Activated CD4-positive, alpha-beta T cell treated with anti-CD3 and anti-CD28 coated beads, Interleukin-10, Interleukin-2, amounts not matched to agents 100 ng/mL and 50 ng/mL, durations not matched to agents 16 hours and 8 hours (primary cell): ENCODE measurements around the gene CD163L1.
"Not testable (repeated sequence)": the region's sequence is repeated elsewhere in the genome, so short reads cannot be mapped to it uniquely, and the experiment has no call there.

Source experiments
- DNase-seq: peaks from one replicate; pipeline ENCODE4 v3.0.0-alpha.2; 2020

CD163L1 gene

DNA sequence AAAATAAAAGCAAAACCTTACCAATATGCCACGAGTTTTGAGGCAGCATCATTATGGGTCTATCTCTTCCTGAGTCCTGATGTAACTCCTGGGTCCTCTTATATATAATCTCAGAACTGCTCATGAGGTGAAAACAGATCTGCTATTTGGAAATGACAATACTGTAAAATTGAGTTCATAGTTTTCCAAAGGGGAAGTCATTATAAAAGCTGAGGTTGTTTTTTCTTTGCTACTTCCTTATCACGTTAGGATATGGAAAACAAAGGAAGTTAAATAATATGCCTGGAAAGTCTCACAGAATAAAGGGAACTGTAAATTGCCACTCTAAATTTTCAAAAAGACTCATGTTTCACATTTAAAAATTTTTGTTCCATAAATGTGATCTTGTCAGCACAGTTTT, at the start of gene CD163L1:
Gene CD163L1, minus strand, starts transcription at position 78 of the 400 bp plus-strand sequence. Its CDS starts 26 bp downstream, at position 52.
- no peak for DNase-seq

GRCh38 chr12:7493006-7493405, 49.1 kb upstream of the CD163L1 start:
- DNase-seq: no peak

DNA sequence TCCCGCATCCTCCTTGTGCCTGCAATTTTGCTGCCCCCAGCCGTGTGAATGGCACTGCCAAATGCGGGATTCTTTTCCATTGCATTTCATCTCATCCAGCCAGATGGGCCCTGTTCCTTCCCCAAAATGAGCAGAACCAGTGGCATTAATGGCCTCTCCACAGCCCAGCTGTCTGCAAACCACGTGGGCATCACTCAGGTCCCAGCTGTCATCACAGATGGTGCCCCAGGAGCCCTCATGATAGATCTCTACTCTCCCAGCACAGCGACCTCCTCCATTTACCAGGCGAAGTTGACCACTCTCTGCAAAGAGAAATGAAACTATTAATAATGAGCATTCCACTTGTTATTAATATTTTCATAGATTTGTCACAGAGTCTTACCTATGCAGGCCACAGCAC, 42.6 kb upstream of the CD163L1 start:
- DNase-seq: no peak

DNA sequence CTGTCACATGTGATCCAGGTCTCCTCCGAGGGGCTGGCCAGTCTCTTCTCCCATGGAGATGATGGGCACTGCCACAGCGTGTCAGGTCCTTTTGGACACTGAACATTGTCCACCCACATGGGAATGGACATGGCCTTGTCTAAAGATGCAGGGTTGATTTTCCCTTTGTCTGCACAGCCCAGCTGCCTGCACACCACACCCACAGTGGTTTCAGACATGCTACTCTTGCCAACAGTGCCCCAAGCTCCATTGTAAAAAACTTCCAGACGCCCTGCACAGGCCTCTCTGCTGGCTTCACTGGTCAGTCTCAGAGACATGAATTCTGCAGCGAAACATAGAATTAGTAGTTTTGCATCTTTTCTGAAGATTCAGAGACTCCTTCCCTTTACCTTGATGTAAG, 41.1 kb upstream of the CD163L1 start:
- no peak for DNase-seq

- no peak for DNase-seq
These were observed 39.4 kb upstream of the CD163L1 start for GRCh38 chr12:7483343-7483742.

DNA sequence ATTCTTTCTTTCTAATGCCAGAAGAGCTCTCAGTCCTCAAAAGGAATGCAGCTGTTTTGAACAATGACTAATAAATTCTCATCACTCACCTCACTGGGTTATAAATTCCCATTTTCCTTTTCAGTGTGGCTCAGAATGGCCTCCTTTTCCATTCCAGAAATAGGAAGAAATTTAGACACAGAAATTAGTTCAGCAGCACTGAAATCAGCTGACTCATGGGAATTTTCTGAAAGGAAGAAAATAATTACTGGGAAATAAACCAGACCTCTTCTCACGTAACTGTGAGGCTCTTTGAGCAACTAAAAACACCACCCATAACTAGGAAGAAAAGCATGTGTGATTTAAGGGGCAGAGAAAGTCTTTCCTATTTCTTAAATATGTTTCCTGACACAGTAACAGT, 35.8 kb upstream of the CD163L1 start:
- DNase-seq: no peak

DNA sequence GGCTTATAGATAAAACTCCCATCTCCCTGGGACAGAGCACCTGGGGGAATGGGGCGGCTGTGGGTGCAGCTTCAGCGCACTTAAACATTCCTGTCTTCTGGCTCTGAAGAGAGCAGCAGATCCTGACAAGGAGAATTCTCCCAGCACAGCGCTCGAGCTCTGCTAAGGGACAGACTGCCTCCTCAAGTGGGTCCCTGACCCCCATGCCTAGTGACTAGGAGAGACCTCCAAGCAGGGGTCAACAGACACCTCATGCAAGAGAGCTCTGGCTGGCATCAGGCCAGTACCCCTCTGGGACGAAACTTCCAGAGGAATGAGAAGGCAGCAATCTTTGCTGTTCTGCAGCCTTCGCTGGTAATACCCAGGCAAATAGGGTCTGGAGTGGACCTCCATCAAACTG, 28.1 kb upstream of the CD163L1 start:
- no peak for DNase-seq

DNA sequence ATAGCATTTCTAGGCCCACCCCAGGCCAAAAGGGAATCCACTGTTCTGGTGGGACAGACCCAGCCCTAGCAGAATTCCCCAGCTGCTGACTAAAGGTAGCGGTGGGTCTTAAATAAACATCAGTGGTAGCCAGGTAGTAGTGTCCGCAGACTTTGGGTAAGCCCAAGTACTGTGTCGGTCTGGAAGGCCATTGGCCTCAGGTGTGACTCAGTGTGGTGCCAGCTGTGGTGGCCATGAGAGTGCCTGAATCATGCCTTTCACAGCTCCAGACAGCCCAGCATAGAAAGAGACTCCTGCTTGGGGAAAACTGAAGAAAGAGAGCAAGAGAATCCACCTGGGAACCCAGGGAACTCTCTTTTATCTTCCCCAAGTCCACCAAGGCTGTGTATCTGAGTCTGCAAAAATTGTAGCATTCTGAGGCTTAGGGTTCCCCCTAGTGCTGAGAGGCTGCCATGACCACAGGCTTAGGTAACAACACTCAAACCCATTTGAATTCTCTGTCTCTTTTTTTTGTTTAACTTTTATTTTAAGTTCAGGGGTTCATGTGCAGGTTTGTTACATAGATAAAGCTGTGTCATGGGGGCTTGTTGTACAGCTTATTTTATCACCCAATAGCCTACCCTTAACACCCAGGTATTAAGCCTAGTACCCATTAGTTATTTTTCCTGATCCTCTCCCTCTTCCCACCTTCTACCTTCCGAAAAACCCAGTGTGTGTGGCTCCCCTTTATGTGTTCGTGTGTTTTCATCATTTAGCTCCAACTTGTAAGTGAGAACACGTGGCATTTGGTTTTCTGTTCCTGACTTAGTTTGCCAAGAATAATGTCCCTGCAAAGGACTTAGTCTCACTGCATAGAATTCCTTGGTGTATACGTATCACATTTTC, 16.7 kb upstream of the CD163L1 start:
- DNase-seq: peak; percentile 59

DNA sequence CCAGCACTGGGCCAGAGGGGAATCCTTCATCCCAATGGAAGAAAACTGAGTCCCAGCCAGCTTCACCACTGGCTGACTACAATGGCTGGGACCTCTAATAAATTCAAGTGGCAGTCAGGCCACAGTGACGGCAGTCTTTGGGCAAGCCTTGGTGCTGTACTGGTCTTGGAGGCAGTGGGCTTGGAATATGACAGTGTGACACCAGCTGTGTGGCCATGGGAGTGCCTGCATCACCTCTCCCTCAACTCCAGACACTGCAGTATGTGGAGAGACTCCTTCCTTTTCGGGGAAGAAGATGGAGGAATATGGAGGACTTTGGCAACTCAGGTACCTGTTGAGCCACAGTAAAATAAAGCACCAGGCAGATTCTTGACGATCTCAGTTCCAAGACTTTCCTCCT, 16.0 kb upstream of the CD163L1 start:
- no peak for DNase-seq

DNA sequence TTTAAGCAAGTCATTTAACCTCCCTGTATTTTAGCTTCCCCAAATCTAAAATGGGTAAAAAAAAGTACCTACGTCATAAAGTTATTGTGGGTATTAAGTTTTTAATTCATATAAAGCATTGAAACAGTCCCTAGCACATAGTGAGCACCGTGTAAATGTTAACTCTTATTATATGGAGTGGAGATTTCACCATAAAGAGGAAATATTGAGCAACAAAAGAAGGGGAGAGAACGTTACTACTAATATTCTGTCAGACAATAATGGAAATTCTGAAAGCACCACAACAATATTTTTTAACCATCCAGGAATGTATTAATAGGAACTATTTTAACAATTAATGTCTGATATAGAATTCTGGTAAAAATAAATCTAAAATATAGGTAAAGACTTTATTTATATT, 7.8 kb upstream of the CD163L1 start:
- DNase-seq: no peak

GRCh38 chr12:7450667-7451066, 6.7 kb upstream of the CD163L1 start:
- no peak for DNase-seq

- DNase-seq: no peak
These were observed 4.1 kb upstream of the CD163L1 start for GRCh38 chr12:7448099-7448498.

GRCh38 chr12:7444537-7444936, 584 bp upstream of the CD163L1 start:
- DNase-seq: no peak

DNA sequence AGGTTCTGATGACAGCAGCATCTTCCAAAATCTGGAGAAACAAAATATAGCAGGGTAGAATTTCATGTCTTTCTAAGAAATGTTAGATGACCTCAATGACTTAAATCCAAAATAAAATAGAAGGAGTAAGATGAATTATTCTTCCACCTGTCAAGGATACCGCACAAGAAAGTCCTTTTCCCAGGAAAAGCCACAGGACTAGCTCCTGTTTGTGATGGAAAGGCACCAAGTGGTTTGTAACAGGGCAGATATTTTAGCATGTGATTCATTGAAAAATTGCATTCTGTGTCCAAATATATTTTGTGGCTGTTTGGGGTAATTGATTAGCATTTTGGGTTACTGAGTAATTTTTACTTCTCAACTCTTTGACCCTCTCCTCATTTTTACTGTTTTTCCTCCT, 2.7 kb downstream of the CD163L1 start:
- no peak for DNase-seq

DNA sequence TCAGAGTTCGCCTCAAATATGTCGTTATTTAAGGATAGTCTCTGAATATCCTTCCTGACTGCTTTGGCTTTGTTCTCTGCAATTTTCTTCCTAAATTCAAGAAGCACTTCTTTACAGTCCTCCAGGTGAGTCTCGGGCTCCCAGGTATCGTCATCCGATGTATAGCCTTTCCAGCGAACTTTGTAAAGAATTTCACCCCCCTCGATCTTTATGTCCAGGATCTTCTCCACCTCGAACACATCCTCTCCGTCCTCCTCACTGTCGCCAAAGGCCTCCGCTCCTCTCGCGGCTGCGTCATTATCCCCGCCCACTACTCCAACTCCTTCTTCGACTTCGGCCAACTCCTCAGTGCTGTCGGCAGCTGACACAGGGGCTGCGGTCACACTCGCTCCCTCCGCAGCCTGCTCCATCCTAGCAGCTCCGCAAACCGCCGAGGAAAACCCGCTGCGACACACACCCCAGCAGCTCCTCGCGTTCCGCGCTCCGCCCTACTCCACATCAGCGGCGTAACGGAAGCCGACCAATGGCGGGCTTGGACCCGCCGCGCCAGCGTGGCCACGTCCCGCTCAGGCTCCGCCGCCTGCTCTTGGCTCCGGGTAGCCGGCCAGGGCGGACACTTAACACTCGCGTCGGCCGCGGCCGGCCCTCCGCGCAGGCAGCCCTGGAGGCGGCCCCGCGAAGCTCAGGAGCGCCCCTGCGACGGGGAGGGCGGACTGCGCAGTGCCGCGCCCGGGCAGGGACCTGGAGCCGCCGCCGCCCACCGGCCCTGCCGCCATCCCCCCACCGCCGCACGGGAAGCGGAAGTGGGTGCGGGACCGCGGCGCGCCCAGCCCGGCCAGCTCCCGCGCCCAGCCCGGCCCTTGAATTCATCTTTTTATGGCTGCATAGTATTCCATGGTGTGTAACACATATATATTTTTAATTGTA, 4.1 kb downstream of the CD163L1 start:
- DNase-seq: peak; percentile 52

DNA sequence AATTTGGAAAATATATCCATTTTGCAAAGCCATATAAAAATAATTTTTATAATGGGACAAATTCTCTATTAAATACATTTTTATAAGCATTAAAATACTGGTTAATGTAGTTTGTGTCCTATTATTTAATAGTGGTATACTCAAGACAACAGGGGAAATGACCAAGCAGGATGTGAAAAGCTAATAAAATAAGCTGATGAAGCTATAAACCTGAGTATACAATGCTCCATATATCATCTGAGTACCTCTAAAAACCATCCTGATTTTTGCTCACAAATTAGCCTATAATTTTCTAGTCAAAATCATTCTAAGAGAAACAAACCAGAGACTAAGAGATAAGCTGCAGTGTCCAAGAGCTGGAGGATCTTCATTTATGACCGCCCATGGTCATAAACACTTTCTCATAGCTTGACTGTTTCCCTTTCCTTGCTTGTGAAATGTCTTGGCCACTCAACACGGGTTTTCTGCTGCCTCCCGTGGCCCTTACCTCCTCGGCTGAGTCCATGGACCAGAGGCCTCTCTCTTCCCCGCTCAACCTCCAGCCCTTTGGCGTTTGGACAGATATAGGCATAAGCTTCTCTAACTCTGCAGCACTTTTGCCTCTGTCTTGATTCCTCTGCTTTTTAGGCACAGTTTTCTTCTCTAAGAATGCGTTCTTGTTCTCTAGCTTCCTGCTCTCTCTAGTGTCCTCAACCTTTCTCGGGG, 5.5 kb downstream of the CD163L1 start:
- DNase-seq: not testable (repeated sequence)

DNA sequence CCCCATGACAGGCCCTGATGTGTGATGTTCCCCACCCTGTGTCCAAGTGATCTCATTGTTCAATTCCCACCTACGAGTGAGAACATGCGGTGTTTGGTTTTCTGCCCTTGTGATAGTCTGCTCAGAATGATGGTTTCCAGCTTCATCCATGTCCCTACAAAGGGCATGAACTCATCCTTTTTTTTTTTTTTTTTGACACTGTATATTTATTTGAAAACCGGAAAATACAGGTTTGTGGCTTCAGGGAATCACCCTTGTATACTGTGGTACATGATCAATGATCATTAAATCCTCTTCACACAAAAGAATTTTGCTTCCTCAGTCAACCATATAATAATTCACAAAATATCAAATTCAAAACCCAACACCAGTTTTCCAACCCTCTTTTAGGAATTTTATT, 6.5 kb downstream of the CD163L1 start:
- not testable (repeated sequence) for DNase-seq

DNA sequence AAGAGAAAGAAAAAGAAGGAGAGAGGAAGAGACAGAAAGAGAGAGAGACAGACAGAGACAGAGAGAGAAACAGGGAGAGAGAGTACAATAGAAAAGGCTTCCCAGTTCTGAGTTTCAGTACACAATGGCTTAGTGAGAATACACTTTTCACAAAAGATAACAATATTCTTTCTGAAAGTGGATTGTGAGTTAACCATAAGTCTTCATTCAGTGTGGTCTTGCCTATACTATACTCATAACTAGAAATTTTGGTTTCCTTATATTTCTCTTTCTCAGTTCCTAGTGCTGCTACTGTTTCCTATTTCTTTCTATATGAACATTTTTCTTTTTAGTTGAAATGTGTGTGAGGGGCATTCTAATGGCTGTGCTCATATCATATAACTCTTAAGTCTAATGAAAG, 9.3 kb downstream of the CD163L1 start:
- DNase-seq: peak; percentile 6

DNA sequence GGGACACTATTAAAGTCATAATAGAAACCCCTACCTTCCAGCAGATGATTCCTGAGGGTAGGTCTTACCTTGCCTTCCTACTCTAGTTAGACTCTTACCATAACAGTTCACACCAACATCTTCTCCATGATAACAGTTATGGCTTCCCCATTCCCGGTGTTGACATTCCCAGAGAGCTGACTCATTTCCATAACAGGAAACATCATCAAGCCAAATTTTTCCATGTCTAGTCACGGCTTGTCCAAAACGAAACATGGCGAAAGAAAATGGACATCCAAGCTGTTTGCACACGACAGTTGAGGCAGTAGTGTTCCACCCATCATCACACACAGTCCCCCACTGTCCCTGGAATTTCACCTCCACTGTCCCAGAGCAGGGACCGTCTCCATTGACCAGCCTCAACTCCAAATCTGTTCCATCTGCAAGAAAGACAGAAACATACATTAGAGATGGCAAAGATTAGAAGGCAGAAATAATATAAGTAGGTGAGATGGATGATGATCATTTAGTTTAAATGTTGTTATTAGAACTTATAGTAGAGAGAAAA, 10.6 kb downstream of the CD163L1 start:
- DNase-seq: no peak

DNA sequence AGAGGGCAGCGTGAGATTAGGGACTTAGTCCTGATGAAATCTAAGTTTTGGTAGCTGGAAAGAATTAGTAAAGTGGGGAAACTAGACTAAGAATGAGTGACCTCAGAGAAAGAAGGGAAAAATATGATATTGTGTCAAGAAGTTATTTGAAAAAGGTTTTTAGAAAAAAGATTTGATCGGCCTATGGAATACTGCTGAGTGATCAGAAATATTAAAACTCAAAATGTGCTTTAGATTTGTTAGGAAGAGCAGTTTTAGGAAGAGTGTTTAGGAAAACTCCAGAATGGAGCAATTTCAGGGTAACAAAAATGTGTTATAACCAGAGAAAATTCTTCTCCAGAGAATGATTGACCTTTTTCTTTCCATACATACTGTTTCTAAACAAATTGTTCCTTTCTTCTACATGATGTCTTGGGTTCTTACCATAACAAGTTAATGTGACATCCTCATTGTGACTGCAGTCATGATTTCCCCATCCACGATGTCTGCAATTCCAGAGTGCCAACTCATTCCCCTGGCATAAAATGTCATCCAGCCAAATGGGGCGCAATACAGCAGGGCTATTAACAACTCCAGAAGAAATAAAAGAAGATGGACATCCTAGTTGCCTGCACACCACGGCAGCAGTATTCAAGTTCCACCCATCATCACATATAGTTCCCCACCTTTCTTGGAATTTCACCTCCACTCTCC, 11.8 kb downstream of the CD163L1 start:
- DNase-seq: no peak

DNA sequence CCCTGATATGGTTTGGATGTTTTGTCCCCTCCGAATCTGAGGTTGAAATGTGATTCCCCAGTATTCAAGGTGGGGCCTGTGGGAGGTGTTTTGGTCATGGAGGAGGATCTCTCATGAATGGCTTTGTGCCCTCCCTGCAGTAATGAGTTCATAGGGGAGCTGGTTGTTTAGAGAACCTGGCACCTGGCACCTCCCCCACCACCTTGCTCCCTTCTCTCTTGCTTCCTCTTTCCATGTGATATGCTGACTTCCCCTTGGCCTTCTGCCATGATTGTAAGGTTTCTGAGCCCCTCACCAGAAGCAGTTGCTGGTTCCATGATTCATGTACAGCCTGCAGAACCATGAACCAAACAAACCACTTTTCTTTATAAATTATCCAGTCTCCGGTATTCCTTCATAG, 32.6 kb downstream of the CD163L1 start:
- no peak for DNase-seq

GRCh38 chr12:7404275-7404674, 39.7 kb downstream of the CD163L1 start:
- no peak for DNase-seq
